IMR-90 (cell line): Measurements from ENCODE around the gene MEF2B. TPM values are rescaled to one million over a fixed set of nuclear protein-coding genes. Genes with fewer than 3 reads are reported as not detected.
A peak's percentile ranks its signal among the peaks of the same experiment; 100 is the strongest.

Source experiments
- ATAC-seq: fragments of 200-7000 bp; cut with Tn5 transposase; 2 replicates; pipeline ENCODE4 v1.9.1; 2020; ENCODE audit warnings: low read depth, mild to moderate bottlenecking, moderate library complexity
- BruUV-seq: library from RNA; stranded (reverse); fragments of 400-500 nt; replicated peaks from 2 replicates; lab custom pipeline; 2021; lab: Mats Ljungman, UMichigan
- CTCF ChIA-PET: fragments of 300-600 bp; formaldehyde crosslinking; extraction: SDS; loops from one replicate; lab custom pipeline; 2021; ENCODE audit warnings: antibody characterized with exemption; lab: Yijun Ruan, JAX
- POLR2A ChIA-PET: fragments of 300-600 bp; sonication (Branson Sonifier 250); formaldehyde crosslinking; loops from one replicate; lab custom pipeline; 2022; ENCODE audit warnings: antibody characterized with exemption; ENCODE audit not compliant: unreplicated experiment; lab: Charles Lee
- DNase-seq: peaks from one replicate; pipeline ENCODE4 v3.0.0; 2013
- H2AFZ ChIP-seq: replicated peaks from 2 replicates; pipeline ENCODE3; 2013; ENCODE audit warnings: low read length, mild to moderate bottlenecking; ENCODE audit not compliant: poor library complexity
- H2AK5ac ChIP-seq: 2 replicates; pipeline ENCODE4 v1.6.1; 2013; ENCODE audit warnings: low read depth, low read length, inconsistent platforms
- H2AK9ac ChIP-seq: replicated peaks from 2 replicates; pipeline ENCODE3; 2013; ENCODE audit warnings: mild to moderate bottlenecking, low read depth, low read length, moderate library complexity; ENCODE audit not compliant: poor library complexity
- H2BK120ac ChIP-seq: 2 replicates; pipeline ENCODE4 v1.6.1; 2013; ENCODE audit warnings: low read depth, low read length, inconsistent platforms
- H2BK15ac ChIP-seq: 3 replicates; pipeline ENCODE4 v1.6.1; 2013; ENCODE audit warnings: low read depth, low read length, inconsistent platforms
- H2BK20ac ChIP-seq: 2 replicates; pipeline ENCODE4 v1.6.1; 2013; ENCODE audit warnings: low read depth, mild to moderate bottlenecking, inconsistent platforms, low read length, moderate library complexity
- H2BK5ac ChIP-seq: 2 replicates; pipeline ENCODE4 v1.6.1; 2013; ENCODE audit warnings: mild to moderate bottlenecking, low read depth, low read length, inconsistent platforms; ENCODE audit not compliant: poor library complexity, severe bottlenecking
- H3K14ac ChIP-seq: replicated peaks from 2 replicates; pipeline ENCODE4 v1.6.1; 2013; ENCODE audit warnings: low read depth, low read length, inconsistent platforms
- H3K18ac ChIP-seq: 2 replicates; pipeline ENCODE4 v1.6.1; 2013; ENCODE audit warnings: low read depth, low read length, control low read depth
- H3K23ac ChIP-seq: 2 replicates; pipeline ENCODE4 v1.6.1; 2013; ENCODE audit warnings: low read depth, low read length, inconsistent platforms
- H3K27ac ChIP-seq: 2 replicates; pipeline ENCODE4 v1.5.1; 2013; ENCODE audit warnings: mild to moderate bottlenecking, control low read depth, low read length; ENCODE audit not compliant: insufficient read depth
- H3K27me3 ChIP-seq: 2 replicates; pipeline ENCODE4 v1.6.1; 2013; ENCODE audit warnings: low read length; ENCODE audit not compliant: control insufficient read depth, insufficient read depth
- H3K36me3 ChIP-seq: 2 replicates; pipeline ENCODE4 v1.6.1; 2013; ENCODE audit warnings: low read length, mixed read lengths; ENCODE audit not compliant: control insufficient read depth, insufficient read depth
- H3K4ac ChIP-seq: 2 replicates; pipeline ENCODE4 v1.6.1; 2013; ENCODE audit warnings: low read depth, low read length, inconsistent platforms
- H3K4me1 ChIP-seq: 2 replicates; pipeline ENCODE4 v1.6.1; 2013; ENCODE audit warnings: low read length, mixed read lengths; ENCODE audit not compliant: control insufficient read depth, insufficient read depth
- H3K4me2 ChIP-seq: 2 replicates; pipeline ENCODE4 v1.6.1; 2013; ENCODE audit warnings: low read depth, mild to moderate bottlenecking, control low read depth, low read length, moderate library complexity
- H3K4me3 ChIP-seq: 2 replicates; pipeline ENCODE4 v1.5.1; 2013; ENCODE audit warnings: low read depth, mild to moderate bottlenecking, control low read depth, low read length, moderate library complexity; ENCODE audit not compliant: insufficient read depth
- H3K56ac ChIP-seq: 2 replicates; pipeline ENCODE4 v1.6.1; 2013; ENCODE audit warnings: low read length, inconsistent platforms; ENCODE audit not compliant: insufficient read depth; ENCODE audit errors: extremely low read depth
- H3K79me1 ChIP-seq, 2 experiments: 2 replicates each; pipeline ENCODE4 v1.6.1; 2013; ENCODE audit warnings: low read length in 2 of 2, inconsistent platforms in 1 of 2, low read depth in 1 of 2
- H3K9ac ChIP-seq: 2 replicates; pipeline ENCODE4 v1.6.1; 2013; ENCODE audit warnings: low read depth, low read length, control low read depth
- H3K9me1 ChIP-seq: 2 replicates; pipeline ENCODE4 v1.6.1; 2013; ENCODE audit warnings: low read length, inconsistent platforms; ENCODE audit not compliant: insufficient read depth
- H3K9me3 ChIP-seq: 2 replicates; pipeline ENCODE4 v1.6.1; 2013; ENCODE audit warnings: low read length; ENCODE audit not compliant: control insufficient read depth, insufficient read depth
- H4K20me1 ChIP-seq: 2 replicates; pipeline ENCODE4 v1.6.1; 2013; ENCODE audit warnings: low read length, inconsistent platforms; ENCODE audit not compliant: insufficient read depth
- H4K5ac ChIP-seq: 2 replicates; pipeline ENCODE4 v1.6.1; 2013; ENCODE audit warnings: mild to moderate bottlenecking, low read depth, low read length, control low read depth
- H4K8ac ChIP-seq, 2 experiments: 2 replicates each; pipeline ENCODE4 v1.6.1; 2013; ENCODE audit warnings: low read depth in 2 of 2, low read length in 2 of 2, control low read depth in 1 of 2, inconsistent platforms in 1 of 2
- H4K91ac ChIP-seq: 2 replicates; pipeline ENCODE4 v1.6.1; 2013; ENCODE audit warnings: low read depth, low read length, inconsistent platforms; ENCODE audit not compliant: insufficient read depth
- POLR2A ChIP-seq: IDR thresholded peaks from 2 replicates; pipeline ENCODE4 v1.6.1; 2012; ENCODE audit warnings: mild to moderate bottlenecking, low read depth, low read length
- SMC3 ChIP-seq: fragments of 150-350 bp; IDR thresholded peaks from 2 replicates; pipeline ENCODE4 v1.6.1; 2016; ENCODE audit warnings: low read depth, mild to moderate bottlenecking, antibody characterized with exemption, low read length, moderate library complexity
- WGBS, 2 experiments: methylation state at CpG; one replicate each; pipeline versions ENCODE4 v1.1.5 to v1.1.7; 2013; ENCODE audit warnings: missing lambda C conversion rate in 2 of 2; ENCODE audit not compliant: insufficient read length in 1 of 2; ENCODE audit errors: extremely low coverage in 2 of 2; 5-methylcytosine and 5-hydroxymethylcytosine counted together
- dilution Hi-C: fragments of 300-500 bp; cut with HindIII; formaldehyde crosslinking; loops from one replicate; pipeline ENCODE4 v1.14.3; 2018; ENCODE audit warnings: low sequenced_read_pairs; ENCODE audit not compliant: unreplicated experiment
- in situ Hi-C: fragments of 300-500 bp; cut with MboI; formaldehyde crosslinking; loops from 3 replicates; pipeline ENCODE4 v1.14.3; 2019; ENCODE audit warnings: low sequenced_read_pairs, inconsistent platforms, mixed read lengths
- intact Hi-C: fragments of 100-400 bp; cut with micrococcal nuclease; formaldehyde crosslinking; loops from 2 replicates; pipeline ENCODE4 v1.10.0; 2022
- polyA plus RNA-seq, 3 experiments: library from polyadenylated mRNA; depleted of rRNA; stranded (reverse); fragments of >200 nt; gene quantifications; 2 replicates each; pipeline ENCODE4 v1.2.3, GENCODE V29; 2012; ENCODE audit warnings: low replicate concordance in 1 of 3
- total RNA-seq: library from RNA; depleted of rRNA; stranded (reverse); fragments of >200 nt; gene quantifications from 2 replicates; pipeline ENCODE4 v1.2.3, GENCODE V29; 2012

Gene MEF2B
- total and polyA plus RNA-seq, 2 of the 4 experiments (the other 2 are of a cell fraction) = 0.18 to 0.94 TPM

DNA sequence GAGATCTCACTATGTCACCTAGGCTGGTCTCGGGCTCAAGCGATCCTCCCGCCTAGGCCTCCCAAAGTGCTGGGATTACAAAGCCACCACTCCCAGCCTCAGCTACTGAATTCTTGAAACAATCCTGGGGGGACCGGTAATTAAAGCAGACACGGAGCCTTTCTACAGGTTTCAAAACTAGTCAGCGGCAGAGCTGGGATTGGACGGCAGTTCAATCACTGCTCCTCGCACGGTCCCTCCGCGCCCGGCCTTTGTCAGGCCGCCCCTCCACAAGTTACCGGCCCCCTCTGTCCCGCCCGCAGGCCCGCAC, 21.7 kb upstream of the MEF2B start:
- peaks cover 6% of the 10 kb centered on the region; the same call in 1 of the 2 replicates for H3K4me1 ChIP-seq
- peak overlapping the region; percentile 97 for H3K9ac ChIP-seq
- in situ Hi-C loops = no loop called here
- H3K4me2 ChIP-seq = peak overlapping the region; percentile 89
- dilution Hi-C loops = no loop called here
- H3K23ac ChIP-seq = peak overlapping the region; percentile 64; the same call in 1 of the 2 replicates
- peak overlapping the region; percentile 80 for H3K14ac ChIP-seq
- intact Hi-C loops = loop anchor here (2.0 kb wide), 1 partner anchor 129 kb away; the partner anchor contains the start of genes MAU2 and SUGP1
- WGBS, 2 experiments = 0% methylated on average over 12 of the region's 17 CpGs; no CpG with 5 or more reads in 1 of the 2 experiments
- H3K9me1 ChIP-seq = no peaks in the 10 kb centered on the region; the same call in 1 of the 2 replicates
- H3K4me3 ChIP-seq = peak overlapping the region; percentile 96
- ChIA-PET CTCF (no interaction called here), POLR2A (interaction anchor here (0.8 kb wide), 1 partner anchor 12 kb away, joined by 26 read pairs; the partner anchor contains the start of gene NR2C2AP)
- H4K8ac ChIP-seq = peak overlapping the region; percentile 74 to 84; a peak in 3 of 4 replicates
- no TSS peak for BruUV-seq
- no peaks in the 10 kb centered on the region for H3K27me3 ChIP-seq
- H2AFZ ChIP-seq = peak overlapping the region; percentile 98
- H4K91ac ChIP-seq = peak overlapping the region; percentile 62; the same call in 1 of the 2 replicates
- H4K5ac ChIP-seq = peak overlapping the region; percentile 55
- H3K36me3 ChIP-seq = peaks cover 10% of the 10 kb centered on the region
- H3K79me1 ChIP-seq = peaks cover 42 to 62% of the 10 kb centered on the region in 2 experiments
- H3K18ac ChIP-seq = no peak overlapping the region
- H3K56ac ChIP-seq = peak overlapping the region; percentile 70
- peak overlapping the region; percentile 88 for H2AK9ac ChIP-seq
- no peak for TF ChIP-seq POLR2A
- no peak for TF ChIP-seq SMC3
- peak overlapping the region; percentile 69 for H2AK5ac ChIP-seq
- H4K20me1 ChIP-seq = peaks cover 9% of the 10 kb centered on the region
- no peaks in the 10 kb centered on the region for H3K9me3 ChIP-seq
- peak overlapping the region; percentile 38 for H2BK5ac ChIP-seq
- DNase-seq (no peak), ATAC-seq (no peak)
- no peak overlapping the region for H2BK20ac ChIP-seq
- H2BK15ac ChIP-seq = no peak overlapping the region
- H3K27ac ChIP-seq = peak overlapping the region; percentile 85
- no peak overlapping the region for H2BK120ac ChIP-seq
- peak overlapping the region; percentile 69 for H3K4ac ChIP-seq
